Measurements from ENCODE around the gene TACR1.

TACR1 gene

DNA sequence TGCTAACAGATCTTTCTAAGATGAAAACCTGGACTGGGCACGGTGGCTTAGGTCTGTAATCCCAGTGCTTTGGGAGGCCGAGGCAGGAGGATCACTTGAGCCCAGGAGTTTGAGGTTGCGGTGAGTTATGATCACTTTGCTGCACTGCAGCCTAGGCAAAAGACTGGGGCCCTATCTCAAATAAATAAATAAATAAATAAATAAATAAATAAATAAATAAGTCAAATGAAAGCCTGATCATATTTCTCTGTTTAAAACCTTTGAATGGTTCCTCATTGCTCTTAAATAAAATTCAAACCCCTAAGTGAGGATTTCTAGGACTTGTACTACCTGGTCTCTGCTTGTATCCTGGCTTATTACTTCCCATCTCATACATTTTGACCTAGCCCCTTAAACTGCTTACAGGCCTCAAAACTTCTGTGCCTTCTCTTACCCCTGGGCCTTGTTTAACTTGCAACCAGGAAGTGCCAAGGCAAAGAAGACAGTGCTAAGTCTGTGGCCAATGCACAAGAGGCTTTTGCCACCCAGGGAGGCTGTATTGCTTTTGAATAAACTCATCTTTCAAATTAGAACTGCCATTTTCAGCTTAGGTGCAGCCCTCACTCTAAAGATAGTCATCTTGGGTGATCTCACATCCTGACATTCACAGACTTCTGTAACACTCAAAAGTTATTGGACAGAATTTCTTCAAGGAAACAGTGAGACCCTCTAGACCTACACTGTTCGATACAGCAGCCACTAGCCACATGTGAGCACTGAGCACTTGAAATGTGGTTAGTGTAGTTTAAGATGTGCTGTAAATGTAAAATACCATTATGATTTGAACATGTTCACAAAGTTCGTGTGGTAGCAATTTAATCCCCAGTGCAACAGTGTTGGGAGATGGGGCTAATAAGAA lies 167.2 kb downstream of the TACR1 start:
- Histone ChIP-seq H3K4me3 (ENCODE audit: low read depth, low read length) (no peak overlapping the region), H3K9me3 (ENCODE audit: control insufficient read depth, low read length) (no peaks in the 10 kb centered on the region), H3K4me1 (no peaks in the 10 kb centered on the region), H3K9ac (no peak overlapping the region), H2AFZ (no peak overlapping the region), H3K36me3 (ENCODE audit: control insufficient read depth, insufficient read depth, low read length) (no peaks in the 10 kb centered on the region), H3K79me2 (no peaks in the 10 kb centered on the region), H3K4me2 (ENCODE audit: low read length) (no peak overlapping the region), H3K27me3 (ENCODE audit: control insufficient read depth, insufficient read depth, low read length) (no peaks in the 10 kb centered on the region), H3K27ac (no peak overlapping the region)
- TF ChIP-seq, protein P1, sequence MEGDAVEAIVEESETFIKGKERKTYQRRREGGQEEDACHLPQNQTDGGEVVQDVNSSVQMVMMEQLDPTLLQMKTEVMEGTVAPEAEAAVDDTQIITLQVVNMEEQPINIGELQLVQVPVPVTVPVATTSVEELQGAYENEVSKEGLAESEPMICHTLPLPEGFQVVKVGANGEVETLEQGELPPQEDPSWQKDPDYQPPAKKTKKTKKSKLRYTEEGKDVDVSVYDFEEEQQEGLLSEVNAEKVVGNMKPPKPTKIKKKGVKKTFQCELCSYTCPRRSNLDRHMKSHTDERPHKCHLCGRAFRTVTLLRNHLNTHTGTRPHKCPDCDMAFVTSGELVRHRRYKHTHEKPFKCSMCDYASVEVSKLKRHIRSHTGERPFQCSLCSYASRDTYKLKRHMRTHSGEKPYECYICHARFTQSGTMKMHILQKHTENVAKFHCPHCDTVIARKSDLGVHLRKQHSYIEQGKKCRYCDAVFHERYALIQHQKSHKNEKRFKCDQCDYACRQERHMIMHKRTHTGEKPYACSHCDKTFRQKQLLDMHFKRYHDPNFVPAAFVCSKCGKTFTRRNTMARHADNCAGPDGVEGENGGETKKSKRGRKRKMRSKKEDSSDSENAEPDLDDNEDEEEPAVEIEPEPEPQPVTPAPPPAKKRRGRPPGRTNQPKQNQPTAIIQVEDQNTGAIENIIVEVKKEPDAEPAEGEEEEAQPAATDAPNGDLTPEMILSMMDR (IDR thresholded peaks at IDR 0.05): no peak

DNA sequence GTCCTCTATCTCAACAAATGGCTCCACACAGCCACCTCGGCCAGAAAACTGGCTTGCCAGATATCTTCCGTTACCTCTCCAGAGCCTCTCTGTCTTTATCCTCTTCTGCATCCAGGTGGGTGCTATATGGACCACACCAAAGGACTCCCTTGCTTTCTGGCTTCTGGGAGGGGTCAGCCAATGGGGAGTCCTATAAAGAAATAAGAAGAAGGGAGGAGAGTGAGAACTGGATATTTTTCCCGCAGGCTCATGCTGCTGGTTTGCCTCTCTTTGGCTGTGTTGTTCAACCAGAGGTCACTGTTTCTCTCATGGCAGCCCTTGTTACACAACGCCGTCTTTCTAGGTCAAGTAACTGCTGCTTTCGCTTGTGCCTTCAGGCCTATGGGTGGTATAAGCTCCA lies 168.1 kb downstream of the TACR1 start:
- Histone ChIP-seq H3K79me2 (no peaks in the 10 kb centered on the region), H3K4me2 (ENCODE audit: low read length) (no peak overlapping the region), H3K36me3 (ENCODE audit: control insufficient read depth, insufficient read depth, low read length) (no peaks in the 10 kb centered on the region), H2AFZ (no peak overlapping the region), H3K9ac (no peak overlapping the region), H3K27ac (no peak overlapping the region), H3K27me3 (ENCODE audit: control insufficient read depth, insufficient read depth, low read length) (no peaks in the 10 kb centered on the region), H3K4me1 (no peaks in the 10 kb centered on the region), H3K4me3 (ENCODE audit: low read depth, low read length) (no peak overlapping the region), H3K9me3 (ENCODE audit: control insufficient read depth, low read length) (no peaks in the 10 kb centered on the region)
- TF ChIP-seq, protein P1 (IDR thresholded peaks at IDR 0.05): no peak

DNA sequence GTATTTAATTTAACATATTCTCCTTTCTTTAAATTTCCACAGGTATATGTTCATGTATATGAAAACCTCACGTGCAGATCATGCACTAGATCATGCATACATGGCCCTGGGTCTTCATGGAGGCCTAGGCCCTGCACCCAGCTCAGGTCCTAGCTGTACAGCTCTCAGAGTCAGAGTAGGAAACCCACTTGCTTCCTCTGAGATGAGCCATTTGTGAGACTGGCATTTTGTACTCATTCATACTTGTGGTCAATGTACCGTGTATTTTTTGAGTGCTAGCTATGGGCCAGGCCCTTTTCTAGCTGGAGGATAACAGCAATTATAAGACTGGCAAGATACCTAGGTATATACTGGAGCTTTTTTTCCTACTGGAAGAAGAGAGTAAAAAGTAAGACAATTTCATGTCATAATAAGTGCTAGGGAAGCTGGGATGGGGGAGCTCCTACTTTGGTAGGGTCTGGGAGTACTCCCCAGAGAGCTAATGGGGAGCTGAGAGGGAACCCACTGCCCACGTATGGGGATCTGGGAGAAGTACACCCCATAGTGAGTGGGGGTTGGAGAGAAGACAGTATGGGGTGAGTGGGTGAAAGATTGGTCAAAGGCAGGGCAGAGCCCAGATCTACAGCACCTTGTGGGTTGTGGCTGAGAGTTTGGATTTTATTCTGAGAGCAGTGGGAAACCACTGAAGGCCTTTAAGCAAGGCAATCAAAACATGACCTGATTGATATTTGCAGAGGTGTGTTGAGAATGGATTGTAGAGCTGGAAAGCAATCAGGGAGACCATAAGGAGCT lies 168.9 kb downstream of the TACR1 start:
- H3K4me2 ChIP-seq (ENCODE audit: low read length): no peak overlapping the region

DNA sequence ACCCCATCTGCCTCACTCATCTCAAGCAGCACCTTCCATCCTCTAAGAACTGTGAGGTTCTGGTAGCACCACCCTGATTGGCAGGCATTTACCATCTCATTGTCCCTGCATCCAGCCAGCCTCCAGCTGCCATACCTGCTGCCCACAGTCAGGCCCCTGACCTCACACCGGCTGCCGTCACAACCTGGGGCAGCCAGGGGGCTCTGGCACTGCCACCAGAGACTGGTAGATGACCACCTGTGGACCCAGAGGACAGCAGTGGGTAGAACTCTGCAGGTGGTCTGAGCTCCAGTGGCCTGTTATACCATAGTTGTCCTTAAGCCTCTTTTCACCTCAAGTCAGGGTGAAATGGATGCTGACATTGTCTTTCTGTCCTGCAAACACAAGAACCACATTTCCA lies 171.4 kb downstream of the TACR1 start:
- Histone ChIP-seq H3K27ac (no peak overlapping the region), H3K79me2 (no peaks in the 10 kb centered on the region), H3K4me3 (ENCODE audit: low read depth, low read length) (no peak overlapping the region), H3K27me3 (ENCODE audit: control insufficient read depth, insufficient read depth, low read length) (no peaks in the 10 kb centered on the region), H2AFZ (no peak overlapping the region), H3K9me3 (ENCODE audit: control insufficient read depth, low read length) (no peaks in the 10 kb centered on the region), H3K4me1 (no peaks in the 10 kb centered on the region), H3K4me2 (ENCODE audit: low read length) (no peak overlapping the region), H3K9ac (no peak overlapping the region), H3K36me3 (ENCODE audit: control insufficient read depth, insufficient read depth, low read length) (no peaks in the 10 kb centered on the region)
- TF ChIP-seq, protein P1 (IDR thresholded peaks at IDR 0.05): no peak

More for the DNA sequence above, 168.9 kb downstream of the TACR1 start:
- H2AFZ ChIP-seq: no peak overlapping the region
- TF ChIP-seq, protein P1 (IDR thresholded peaks at IDR 0.05): no peak
- no peak overlapping the region for H3K9ac ChIP-seq
- H3K36me3 ChIP-seq (ENCODE audit: control insufficient read depth, insufficient read depth, low read length): no peaks in the 10 kb centered on the region
- no peak overlapping the region for H3K27ac ChIP-seq
- H3K79me2 ChIP-seq: no peaks in the 10 kb centered on the region
- no peaks in the 10 kb centered on the region for H3K9me3 ChIP-seq (ENCODE audit: control insufficient read depth, low read length)
- H3K27me3 ChIP-seq (ENCODE audit: control insufficient read depth, insufficient read depth, low read length): no peaks in the 10 kb centered on the region
- H3K4me3 ChIP-seq (ENCODE audit: low read depth, low read length): no peak overlapping the region
- H3K4me1 ChIP-seq: no peaks in the 10 kb centered on the region

All from parathyroid adenoma (tissue), 2 donors.